Breast epithelium (tissue), 3 donors: ENCODE measurements around the gene NNMT.

Experiments
- CTCF ChIP-seq, 3 donors: fragments of 450-650 bp; IDR thresholded peaks; one replicate each; pipeline ENCODE4 v1.5.1; 2016 to 2017; ENCODE audit warnings: antibody characterized with exemption in 3 of 3, mild to moderate bottlenecking in 3 of 3, moderate library complexity in 3 of 3
- POLR2A ChIP-seq: fragments of 450-650 bp; IDR thresholded peaks from one replicate; pipeline ENCODE4 v1.6.1; 2016; ENCODE audit warnings: antibody characterized with exemption, mild to moderate bottlenecking, moderate library complexity
- POLR2AphosphoS5 ChIP-seq, 3 donors: sonication (generic); formaldehyde crosslinking; IDR thresholded peaks; one replicate each; pipeline ENCODE4 v1.6.1; 2017; ENCODE audit warnings: antibody characterized with exemption in 3 of 3

GRCh38 chr11:114290503-114291235 is 5.5 kb upstream of the NNMT start:
- TF ChIP-seq POLR2A (no peak), CTCF (IDR thresholded peaks at IDR 0.05) (no peak), POLR2AphosphoS5 (IDR thresholded peaks at IDR 0.05) (no peak)
